ENCODE results near the gene RAB6B.
A peak's percentile ranks its signal among the peaks of the same experiment; 100 is the strongest.

The RAB6B gene

DNA sequence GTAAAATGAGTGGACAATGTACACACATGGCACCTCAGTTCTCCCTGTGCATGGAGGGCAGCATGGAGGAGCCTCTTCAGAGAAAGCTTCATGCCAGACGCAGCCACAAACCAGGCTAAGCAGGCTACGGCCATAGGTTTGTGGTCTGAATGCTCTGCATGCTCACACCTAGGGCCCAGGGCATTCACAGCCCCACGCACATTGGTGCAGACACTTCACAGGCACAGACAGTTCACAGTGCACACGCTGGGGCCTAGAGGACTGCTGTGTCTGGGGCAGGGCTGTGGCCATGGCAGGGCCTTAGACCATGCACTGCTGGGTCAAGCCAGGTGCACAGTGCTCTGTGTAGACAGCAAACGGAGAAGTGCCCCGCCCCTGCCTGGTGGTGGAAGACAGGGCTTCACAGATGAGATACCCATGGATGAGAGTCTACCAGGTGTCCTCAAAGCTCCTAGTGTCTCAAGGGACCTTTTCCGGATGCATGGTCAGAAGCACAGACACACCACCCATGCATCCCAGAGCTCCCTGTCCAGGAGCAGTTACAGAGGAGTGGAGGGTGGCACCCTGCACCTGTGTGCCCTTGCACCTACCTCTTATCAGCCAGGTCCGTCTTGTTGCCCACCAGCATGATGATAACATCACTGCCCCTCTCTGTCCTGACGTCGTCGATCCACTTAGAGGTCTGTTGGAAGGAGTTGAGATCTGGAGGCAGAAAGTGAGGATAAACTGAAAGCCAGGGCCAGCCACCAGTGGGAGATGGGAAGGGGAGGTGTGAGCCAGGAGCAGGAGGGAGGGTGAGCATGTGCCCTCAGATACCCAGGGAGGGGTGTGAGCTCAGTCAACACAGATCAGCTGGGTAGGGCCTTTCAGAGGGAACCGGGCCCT is 56.5 kb downstream of the RAB6B start:
- Histone ChIP-seq H3K27ac (no peak overlapping the region), H3K4me2 (no peak overlapping the region), H3K27me3 (no peaks in the 10 kb centered on the region), H4K20me1 (no peaks in the 10 kb centered on the region), H3K36me3 (no peaks in the 10 kb centered on the region), H3K9me3 (no peaks in the 10 kb centered on the region), H3K4me3 (no peak overlapping the region), H3K4me1 (peaks cover 11% of the 10 kb centered on the region), H3K9ac (no peak overlapping the region)
- no peak for TF ChIP-seq Cebpa-rat (IDR thresholded peaks at IDR 0.05)

- H3K27me3 ChIP-seq, result no peaks in the 10 kb centered on the region
- H3K4me1 ChIP-seq, result peaks cover 11% of the 10 kb centered on the region
- H3K27ac ChIP-seq, result no peak overlapping the region
- H3K9me3 ChIP-seq, result no peaks in the 10 kb centered on the region
- no peaks in the 10 kb centered on the region for H3K36me3 ChIP-seq
- H3K4me3 ChIP-seq, result no peak overlapping the region
- no peak for TF ChIP-seq Cebpa-rat (IDR thresholded peaks at IDR 0.05)
- no peaks in the 10 kb centered on the region for H4K20me1 ChIP-seq
- H3K9ac ChIP-seq, result no peak overlapping the region
- H3K4me2 ChIP-seq, result peak overlapping the region; percentile 42; the same call in 1 of the 2 replicates
Observed at GRCh38 chr3:133838296-133838789, 57.3 kb downstream of the RAB6B start.

GRCh38 chr3:133837487-133838295 is 58.0 kb downstream of the RAB6B start:
- no peak for TF ChIP-seq Cebpa-rat (IDR thresholded peaks at IDR 0.05)
- no peak overlapping the region for H3K27ac ChIP-seq
- no peaks in the 10 kb centered on the region for H4K20me1 ChIP-seq
- no peak overlapping the region for H3K9ac ChIP-seq
- H3K9me3 ChIP-seq, result no peaks in the 10 kb centered on the region
- no peaks in the 10 kb centered on the region for H3K27me3 ChIP-seq
- H3K4me3 ChIP-seq, result no peak overlapping the region
- H3K4me1 ChIP-seq, result peaks cover 11% of the 10 kb centered on the region
- H3K4me2 ChIP-seq, result peak overlapping the region; percentile 42
- H3K36me3 ChIP-seq, result no peaks in the 10 kb centered on the region

GRCh38 chr3:133836497-133837158 is 59.1 kb downstream of the RAB6B start:
- Histone ChIP-seq H3K36me3 (no peaks in the 10 kb centered on the region), H3K9me3 (no peaks in the 10 kb centered on the region)
- TF ChIP-seq Cebpa-rat (IDR thresholded peaks at IDR 0.05), result no peak

GRCh38 chr3:133835961-133836360 is 59.7 kb downstream of the RAB6B start:
- H4K20me1 ChIP-seq, result no peaks in the 10 kb centered on the region
- no peak overlapping the region for H3K4me3 ChIP-seq
- H3K27me3 ChIP-seq, result no peaks in the 10 kb centered on the region
- H3K4me1 ChIP-seq, result peaks cover 15% of the 10 kb centered on the region
- H3K36me3 ChIP-seq, result no peaks in the 10 kb centered on the region
- H3K9ac ChIP-seq, result no peak overlapping the region
- no peaks in the 10 kb centered on the region for H3K9me3 ChIP-seq
- no peak overlapping the region for H3K27ac ChIP-seq
- no peak overlapping the region for H3K4me2 ChIP-seq
- TF ChIP-seq Cebpa-rat (IDR thresholded peaks at IDR 0.05), result no peak

More at GRCh38 chr3:133836497-133837158, 59.1 kb downstream of the RAB6B start:
- H3K4me1 ChIP-seq, result peaks cover 15% of the 10 kb centered on the region
- H3K27me3 ChIP-seq, result no peaks in the 10 kb centered on the region
- no peak overlapping the region for H3K27ac ChIP-seq
- H3K9ac ChIP-seq, result no peak overlapping the region
- H3K4me2 ChIP-seq, result no peak overlapping the region
- H4K20me1 ChIP-seq, result no peaks in the 10 kb centered on the region
- H3K4me3 ChIP-seq, result no peak overlapping the region

GRCh38 chr3:133835418-133835743 is 60.3 kb downstream of the RAB6B start:
- no peaks in the 10 kb centered on the region for H3K36me3 ChIP-seq
- no peaks in the 10 kb centered on the region for H3K9me3 ChIP-seq
- H3K4me2 ChIP-seq, result no peak overlapping the region
- H3K9ac ChIP-seq, result no peak overlapping the region
- peaks cover 15% of the 10 kb centered on the region for H3K4me1 ChIP-seq
- no peaks in the 10 kb centered on the region for H3K27me3 ChIP-seq
- no peak overlapping the region for H3K4me3 ChIP-seq
- no peak for TF ChIP-seq Cebpa-rat (IDR thresholded peaks at IDR 0.05)
- no peaks in the 10 kb centered on the region for H4K20me1 ChIP-seq
- no peak overlapping the region for H3K27ac ChIP-seq

GRCh38 chr3:133834621-133835417 is 60.9 kb downstream of the RAB6B start:
- no peak for TF ChIP-seq Cebpa-rat (IDR thresholded peaks at IDR 0.05)
- no peaks in the 10 kb centered on the region for H3K9me3 ChIP-seq
- no peak overlapping the region for H3K9ac ChIP-seq
- peaks cover 15% of the 10 kb centered on the region for H3K4me1 ChIP-seq
- no peak overlapping the region for H3K27ac ChIP-seq
- H3K4me2 ChIP-seq, result no peak overlapping the region
- H3K27me3 ChIP-seq, result no peaks in the 10 kb centered on the region
- H3K36me3 ChIP-seq, result no peaks in the 10 kb centered on the region
- no peak overlapping the region for H3K4me3 ChIP-seq
- H4K20me1 ChIP-seq, result no peaks in the 10 kb centered on the region

- Histone ChIP-seq H3K9me3 (no peaks in the 10 kb centered on the region), H3K9ac (no peak overlapping the region), H3K4me2 (no peak overlapping the region), H3K36me3 (no peaks in the 10 kb centered on the region), H3K27me3 (no peaks in the 10 kb centered on the region), H3K4me3 (no peak overlapping the region), H3K27ac (no peak overlapping the region), H3K4me1 (peaks cover 20% of the 10 kb centered on the region), H4K20me1 (no peaks in the 10 kb centered on the region)
- no peak for TF ChIP-seq Cebpa-rat (IDR thresholded peaks at IDR 0.05)
Observed at GRCh38 chr3:133833880-133834620, 61.6 kb downstream of the RAB6B start.

Measured in BLaER1 (cell line).